Raji (cell line): Measurements from ENCODE around the gene TES.

Experiments used
- POLR2A ChIP-seq: IDR thresholded peaks from 2 replicates; pipeline ENCODE4 v1.6.1; 2011; ENCODE audit warnings: low read depth, low read length, control low read depth; ENCODE audit not compliant: insufficient read depth

TES gene

DNA sequence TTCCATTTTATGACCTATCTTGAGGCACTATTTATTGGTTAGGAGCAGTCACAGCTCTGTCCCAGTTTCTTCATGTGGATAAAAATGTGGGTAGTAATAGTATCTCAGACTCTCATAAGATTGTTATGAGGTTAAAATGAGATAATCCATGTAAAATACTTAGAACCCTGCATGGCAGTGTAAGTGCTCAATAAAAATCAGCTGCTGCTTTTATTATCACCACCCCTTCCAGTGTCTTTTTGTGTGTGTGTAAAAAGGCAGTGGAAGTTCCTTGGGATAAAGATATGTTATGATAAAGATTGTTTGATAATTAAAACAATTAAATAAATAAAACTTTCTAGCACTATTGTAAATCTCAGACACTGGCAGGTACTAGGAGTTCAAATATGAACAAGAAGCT lies 15.5 kb downstream of the TES start:
- TF ChIP-seq POLR2A, result no peak

DNA sequence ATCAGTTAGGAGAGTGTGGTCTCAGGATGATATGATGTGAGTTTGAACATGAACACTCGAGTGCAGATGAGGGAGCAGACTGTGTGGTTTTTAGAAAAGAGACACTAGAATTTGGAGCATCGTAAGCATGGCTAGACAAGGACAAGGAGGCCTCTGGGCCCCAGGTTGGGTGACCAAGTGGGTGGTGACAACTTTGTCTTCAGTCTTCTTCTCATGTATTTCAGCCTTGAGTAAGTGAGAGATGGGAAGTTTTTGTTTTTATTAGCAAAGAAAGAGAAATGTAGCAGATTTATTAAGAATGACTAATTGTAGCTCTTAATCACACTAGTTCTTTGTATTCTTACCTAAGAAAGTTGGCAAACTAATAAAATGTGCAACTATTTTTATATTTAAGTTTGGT lies 16.3 kb downstream of the TES start:
- no peak for TF ChIP-seq POLR2A

DNA sequence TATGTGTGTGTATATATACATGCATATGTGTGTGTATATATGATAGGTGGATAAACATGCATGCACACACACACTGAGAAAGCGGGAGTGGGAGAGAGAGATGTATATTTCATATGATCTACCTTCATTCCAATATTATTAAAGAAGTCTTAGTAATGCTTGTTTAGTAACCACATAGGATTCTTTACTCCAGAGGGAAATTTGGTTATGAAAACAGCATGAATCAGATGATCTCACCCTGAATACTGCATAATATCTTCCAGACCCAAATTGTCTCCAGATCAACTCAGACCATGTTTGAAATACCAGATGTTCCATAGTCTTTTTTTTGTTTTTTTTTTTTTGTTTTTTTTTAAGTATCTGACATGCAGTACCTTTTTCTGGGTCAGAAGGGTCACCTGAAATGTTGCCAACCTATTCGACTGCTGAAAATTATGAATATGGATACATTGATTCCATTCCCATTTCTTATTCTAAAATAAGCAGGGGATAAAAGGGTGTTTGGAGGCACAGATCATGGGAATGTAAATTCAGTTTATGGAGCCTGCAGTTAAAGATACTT lies 17.4 kb downstream of the TES start:
- no peak for TF ChIP-seq POLR2A

DNA sequence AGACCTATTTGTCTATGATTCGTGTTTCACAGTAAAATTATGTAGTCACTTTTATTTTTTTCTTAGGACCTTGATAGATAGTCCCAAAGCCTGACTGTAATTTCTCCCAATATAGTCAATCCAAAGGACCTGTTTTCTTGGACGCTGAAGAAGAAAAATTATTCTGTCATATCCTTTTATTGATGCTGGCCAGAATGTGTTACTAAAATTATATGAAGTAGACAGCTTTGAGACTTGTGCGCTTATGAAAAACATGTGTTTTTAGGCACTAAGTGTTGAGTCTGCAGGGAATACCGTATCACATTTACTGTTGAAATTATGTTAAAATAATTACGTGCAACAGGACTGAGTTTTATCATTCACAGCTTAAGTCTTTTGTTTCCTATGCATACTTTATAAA lies 17.9 kb downstream of the TES start:
- no peak for TF ChIP-seq POLR2A

DNA sequence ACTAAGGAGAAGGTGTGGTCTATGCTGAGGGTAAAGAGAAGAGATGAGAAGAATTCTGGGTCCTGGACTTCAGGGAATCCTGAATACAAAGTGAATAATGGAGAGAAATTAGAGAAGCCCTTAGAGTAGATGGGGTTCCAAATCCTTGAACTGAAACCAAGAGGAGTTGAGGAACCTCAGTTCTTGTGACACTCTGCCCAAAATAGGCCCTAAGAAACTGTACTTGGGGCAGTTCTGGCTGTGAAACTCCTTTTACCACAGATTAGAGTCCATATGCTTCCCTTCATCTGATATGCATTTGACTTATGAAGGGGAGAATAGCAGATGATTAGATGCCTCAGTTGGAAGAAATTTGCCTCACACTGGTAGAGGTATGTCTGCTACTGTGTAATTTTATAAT lies 19.0 kb downstream of the TES start:
- no peak for TF ChIP-seq POLR2A

DNA sequence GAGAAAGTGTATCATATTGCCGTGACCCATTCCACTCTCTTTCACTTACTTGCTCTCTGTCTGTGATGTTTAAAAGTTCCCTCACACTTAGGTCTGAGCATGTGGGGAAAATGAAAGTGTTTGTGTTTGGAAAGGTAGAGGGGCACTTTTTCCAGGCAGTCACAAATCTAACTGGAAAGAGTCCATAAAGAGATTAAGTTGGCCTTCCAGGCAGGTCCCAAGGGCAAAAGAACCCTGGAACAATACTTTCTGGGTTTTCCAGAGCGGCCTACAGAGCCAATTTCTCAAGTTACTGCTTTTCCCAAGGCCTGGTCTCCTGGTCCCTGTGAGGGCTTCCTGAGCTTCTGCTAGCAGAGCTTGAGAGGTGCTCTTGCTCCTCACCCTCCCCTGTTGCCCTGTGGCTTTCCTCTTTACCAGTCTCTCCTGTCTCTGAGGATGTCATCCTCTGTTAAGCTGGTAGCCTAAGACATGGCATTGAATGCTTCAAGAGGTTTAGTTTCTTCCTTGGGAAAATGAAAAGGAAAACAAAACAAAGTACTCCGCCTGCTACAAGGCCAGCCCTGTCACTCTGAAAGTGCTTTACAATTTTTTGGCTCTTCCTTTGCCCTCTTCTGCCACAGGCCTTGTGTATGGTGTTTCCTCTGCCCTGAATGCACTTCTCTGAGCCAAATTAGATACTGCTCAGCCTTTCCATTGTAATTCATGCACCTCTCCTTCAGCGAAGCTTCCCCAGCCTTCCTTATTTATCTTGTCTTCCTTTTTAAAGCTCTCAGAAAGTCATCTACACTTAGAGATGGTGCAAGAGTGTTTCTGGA lies 20.1 kb downstream of the TES start:
- no peak for TF ChIP-seq POLR2A

DNA sequence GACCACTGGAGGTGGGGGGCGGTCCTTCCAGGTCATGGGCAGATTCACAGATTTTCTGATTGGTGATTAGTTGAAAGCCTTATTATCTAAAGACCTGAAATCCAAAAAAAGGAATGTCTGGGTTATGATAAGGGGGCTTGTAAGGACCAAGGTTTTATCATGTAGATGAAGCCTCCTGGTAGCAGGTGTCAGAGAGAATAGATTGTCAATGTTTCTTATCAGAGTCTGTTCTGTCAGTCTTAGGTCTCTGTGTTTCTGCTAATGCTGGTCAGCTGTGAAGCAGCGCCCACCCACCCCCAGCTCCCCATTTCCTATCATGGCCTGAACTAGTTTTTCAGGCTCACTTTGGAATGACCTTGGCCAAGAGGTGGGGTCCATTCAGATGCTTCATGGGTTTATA lies 21.2 kb downstream of the TES start:
- TF ChIP-seq POLR2A, result no peak

DNA sequence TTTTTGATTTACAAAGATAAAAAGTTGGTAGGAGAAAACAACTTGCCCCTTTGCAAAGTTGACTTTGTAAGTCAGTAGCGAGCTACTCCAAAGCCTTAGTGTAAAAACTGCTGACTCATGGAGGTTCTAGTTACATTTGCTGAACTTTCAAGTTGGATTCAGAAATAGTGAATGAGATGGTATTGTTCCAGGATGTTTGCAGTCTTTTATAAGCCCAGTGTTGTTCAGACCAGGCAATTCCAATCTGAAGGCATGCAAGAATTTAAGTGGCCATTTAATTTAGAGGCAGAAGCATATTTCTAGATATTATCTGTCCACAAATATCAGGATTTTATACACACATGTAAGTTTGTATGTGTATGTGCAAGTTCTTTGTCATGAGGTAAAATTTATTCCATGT lies 21.6 kb downstream of the TES start:
- no peak for TF ChIP-seq POLR2A

DNA sequence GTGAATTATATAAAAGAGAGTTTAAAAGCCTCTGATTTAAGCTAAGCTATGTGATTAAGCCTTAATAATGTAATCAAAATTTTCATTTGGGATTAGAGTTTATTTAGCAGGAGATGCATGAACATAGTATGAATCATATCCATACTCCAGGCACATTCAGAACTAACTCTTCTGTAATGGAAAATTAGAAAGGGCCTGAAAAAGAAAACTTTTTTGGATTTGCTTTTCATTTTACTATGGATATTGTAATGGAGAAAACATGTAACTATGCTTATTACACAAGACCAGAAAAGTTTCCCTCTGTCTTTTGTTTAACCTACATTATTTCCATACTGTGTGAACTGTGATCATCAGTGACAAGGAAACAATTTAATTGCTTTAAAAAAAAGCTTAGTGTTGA lies 22.0 kb downstream of the TES start:
- no peak for TF ChIP-seq POLR2A

DNA sequence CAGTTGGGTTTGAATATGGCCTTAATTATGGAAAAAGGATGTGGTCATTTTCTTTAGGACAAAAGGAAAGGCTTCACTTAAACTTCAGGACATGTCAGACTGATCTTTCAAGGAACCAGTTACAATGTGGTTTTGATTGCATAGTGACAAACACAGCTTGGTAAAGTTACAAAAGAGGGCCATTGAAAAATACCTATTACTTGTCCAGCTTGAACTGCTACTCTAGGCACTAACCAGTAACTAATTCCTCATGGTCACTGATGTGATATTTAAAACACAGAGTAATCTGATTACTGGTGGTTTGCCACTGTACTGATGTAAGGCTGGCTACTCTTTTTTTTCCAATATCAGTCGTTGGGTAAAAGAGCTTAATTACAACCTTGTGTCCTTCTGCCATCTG lies 22.6 kb downstream of the TES start:
- no peak for TF ChIP-seq POLR2A

DNA sequence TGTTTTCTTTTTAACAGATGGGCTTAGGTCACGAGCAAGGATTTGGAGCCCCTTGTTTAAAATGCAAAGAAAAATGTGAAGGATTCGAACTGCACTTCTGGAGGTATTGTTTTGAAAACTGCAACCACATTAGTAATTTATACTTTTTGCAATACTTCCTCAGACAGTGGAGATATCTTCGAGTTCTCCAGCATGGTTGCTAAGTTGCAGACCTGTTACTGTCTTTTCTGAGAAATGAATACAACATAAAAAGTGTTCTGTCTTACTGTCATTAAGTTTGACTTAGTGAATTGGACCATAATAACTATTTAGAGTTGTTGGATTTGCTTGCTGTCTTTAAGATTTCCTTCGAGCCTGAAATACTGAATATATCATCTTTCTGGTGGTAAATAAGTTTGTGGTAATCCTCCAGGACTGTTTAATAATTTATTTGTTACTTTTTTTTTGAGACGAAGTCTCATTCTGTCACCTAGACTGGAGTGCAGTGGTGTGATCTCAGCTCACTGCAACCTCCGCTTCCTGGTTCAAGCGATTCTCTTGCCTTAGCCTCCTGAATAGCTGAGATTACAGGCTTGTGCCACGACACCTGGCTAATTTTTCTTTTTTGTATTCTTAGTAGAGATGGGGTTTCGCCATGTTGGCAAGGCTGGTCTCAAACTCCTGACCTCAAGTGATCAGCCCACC lies 24.3 kb downstream of the TES start:
- no peak for TF ChIP-seq POLR2A

DNA sequence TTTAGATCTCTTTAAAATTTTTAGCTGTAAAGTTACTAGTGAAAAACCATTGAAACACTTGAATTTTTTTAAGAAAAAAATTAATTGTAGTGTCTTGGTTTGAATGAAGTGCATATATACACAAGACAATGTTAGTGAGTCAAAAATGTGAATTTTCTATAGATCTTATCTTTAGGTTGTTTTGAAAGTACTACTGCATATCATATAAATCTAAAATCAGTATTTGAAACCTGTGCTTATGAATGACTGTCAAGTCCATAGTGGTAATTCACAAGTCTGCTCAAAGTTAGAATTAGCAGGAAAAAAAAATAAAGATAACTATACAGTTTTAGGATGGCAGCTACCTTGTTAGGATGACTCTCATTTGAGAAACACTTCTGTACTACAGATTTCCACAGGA lies 25.0 kb downstream of the TES start:
- no peak for TF ChIP-seq POLR2A

DNA sequence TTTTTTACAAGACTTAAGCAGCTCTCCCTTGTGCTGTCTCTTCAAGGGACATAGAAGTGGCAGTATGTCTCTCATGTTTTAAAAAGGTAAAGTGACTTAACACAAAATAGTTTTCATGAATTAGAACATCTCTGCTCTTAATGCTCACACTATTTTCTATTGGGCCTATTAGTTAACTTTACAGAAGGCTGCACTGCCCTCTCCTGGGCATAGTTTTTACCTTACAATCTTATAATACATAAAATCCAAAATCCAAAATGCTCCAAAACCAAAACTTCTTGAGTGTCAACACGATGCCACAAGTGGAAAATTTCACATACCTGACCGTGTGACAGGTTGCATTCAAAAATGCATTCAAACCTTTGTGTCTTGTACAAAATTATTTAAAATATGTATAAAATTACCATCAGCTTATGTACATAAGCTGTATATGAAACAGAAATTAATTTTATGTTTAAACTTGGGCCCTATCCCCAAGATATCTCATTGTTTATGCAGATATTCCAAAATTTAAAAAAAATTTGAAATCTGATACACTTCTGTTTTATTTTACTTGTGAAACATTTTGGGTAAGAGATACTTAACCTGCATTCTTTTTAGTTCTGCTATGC lies 25.8 kb downstream of the TES start:
- TF ChIP-seq POLR2A, result no peak

DNA sequence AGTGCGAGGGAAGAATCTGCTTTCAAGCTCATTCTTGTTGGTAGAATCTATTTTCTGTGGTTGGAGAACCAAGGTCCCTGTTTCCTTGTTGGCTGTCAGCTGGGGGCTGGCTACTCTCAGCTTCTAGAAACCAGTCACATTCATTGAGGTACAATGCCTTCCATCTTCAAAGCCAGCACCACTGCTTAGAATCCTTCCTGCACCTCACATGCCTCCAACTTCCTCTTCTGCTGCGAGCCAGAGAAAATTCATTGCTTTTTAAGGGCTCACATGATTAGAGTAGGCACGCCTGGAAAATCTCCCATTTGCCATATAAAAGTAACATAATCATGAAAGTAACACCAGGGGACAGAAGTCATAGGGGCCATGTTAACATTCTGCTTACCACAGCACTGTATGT lies 28.7 kb downstream of the TES start:
- no peak for TF ChIP-seq POLR2A

DNA sequence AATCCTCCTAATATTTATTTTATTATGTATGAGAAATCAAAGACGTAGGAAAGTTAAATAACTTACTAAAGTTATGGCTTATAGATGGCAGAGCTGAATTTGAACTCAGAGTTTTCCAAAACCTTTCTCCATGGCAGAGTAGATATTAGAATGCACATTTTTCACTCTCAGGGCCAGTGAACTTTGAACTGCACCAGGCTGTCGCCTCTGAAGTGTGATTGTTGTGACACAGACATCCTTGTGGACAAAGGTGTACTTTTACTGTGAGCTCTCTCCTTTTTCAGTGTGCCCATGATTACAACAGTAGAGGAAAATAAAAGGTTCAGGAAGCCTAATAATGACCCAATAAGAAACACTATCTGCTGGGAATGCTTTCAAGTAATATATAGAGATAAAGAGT lies 29.1 kb downstream of the TES start:
- TF ChIP-seq POLR2A, result no peak
